NCI-H1105 (cell line): ENCODE data around the gene SYNGR2.

Experiments
- DNase-seq: peaks from one replicate; lab custom pipeline; 2025; lab: John Stamatoyannopoulos, UW

The SYNGR2 gene

GRCh38 chr17:78168242-78168902 lies at the start of gene SYNGR2:
Gene SYNGR2, plus strand, starts transcription at chr17:78168581. Its CDS starts 36 bp downstream, at chr17:78168617.
- DNase-seq = peak; percentile 76

GRCh38 chr17:78118801-78119241 lies 49.6 kb upstream of the SYNGR2 start:
- no peak for DNase-seq

GRCh38 chr17:78120537-78120936 lies 47.8 kb upstream of the SYNGR2 start:
- no peak for DNase-seq

GRCh38 chr17:78120971-78121800 lies 47.2 kb upstream of the SYNGR2 start:
- no peak for DNase-seq

DNA sequence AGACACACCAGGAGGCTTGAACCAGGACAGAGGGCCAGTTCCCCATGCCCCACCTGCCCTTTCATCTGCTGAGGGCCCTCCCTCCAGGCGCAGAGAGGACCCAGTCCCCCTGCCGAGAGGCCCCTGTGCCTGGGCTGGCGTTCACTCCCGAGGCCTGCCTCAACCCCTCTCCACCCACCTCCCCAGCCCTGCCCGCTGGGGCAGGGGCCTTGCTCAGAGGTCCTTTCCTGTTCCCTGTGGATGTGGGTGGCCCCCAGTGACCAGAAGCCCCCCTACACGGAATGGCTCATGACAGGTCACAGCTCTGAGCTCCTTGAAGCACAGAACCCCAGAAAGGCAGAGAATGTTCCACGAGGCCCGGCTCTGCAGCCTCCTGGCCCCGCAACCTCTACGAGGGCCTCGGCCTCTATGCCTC lies 46.6 kb upstream of the SYNGR2 start:
- no peak for DNase-seq

- DNase-seq = no peak
These were observed 46.0 kb upstream of the SYNGR2 start for GRCh38 chr17:78122216-78122930.

- no peak for DNase-seq
These were observed 45.5 kb upstream of the SYNGR2 start for GRCh38 chr17:78122931-78123249.

DNA sequence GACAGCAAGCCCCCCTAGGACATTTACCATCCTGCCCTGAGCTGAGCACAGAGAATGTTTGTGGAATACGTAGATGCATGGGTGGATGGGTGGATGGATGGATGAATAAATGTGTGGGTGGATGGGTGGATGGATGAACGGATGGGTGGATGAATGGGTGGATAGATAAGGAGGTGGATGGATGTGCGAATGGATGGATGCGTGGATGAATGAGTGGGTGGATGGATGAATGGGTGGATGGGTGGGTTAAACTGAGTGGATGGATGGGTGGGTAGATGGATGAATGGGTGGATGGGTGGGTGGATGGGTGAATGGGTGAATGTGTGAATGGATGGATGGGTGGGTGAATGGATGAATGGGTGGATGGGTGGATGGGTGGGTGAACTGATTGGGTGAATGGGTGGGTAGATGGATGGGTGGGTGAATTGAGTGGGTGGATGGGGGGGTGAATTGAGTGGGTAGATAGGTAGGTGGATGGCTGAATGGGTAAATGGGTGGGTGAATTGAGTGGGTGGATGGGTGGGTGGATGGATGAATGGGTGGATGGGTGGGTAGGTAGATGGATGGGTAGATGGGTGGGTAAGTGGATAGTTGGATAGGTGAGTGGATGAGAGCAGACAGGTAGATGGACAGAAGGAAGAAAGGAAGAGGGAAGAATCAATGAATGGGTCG lies 45.0 kb upstream of the SYNGR2 start:
- no peak for DNase-seq

- DNase-seq = no peak
These were observed 44.1 kb upstream of the SYNGR2 start for GRCh38 chr17:78124081-78124835.

- DNase-seq = no peak
These were observed 43.6 kb upstream of the SYNGR2 start for GRCh38 chr17:78124836-78125137.

GRCh38 chr17:78125138-78125913 lies 43.1 kb upstream of the SYNGR2 start:
- DNase-seq = no peak

- no peak for DNase-seq
These were observed 42.1 kb upstream of the SYNGR2 start for GRCh38 chr17:78125976-78126894.

GRCh38 chr17:78126895-78127238 lies 41.5 kb upstream of the SYNGR2 start:
- no peak for DNase-seq

GRCh38 chr17:78127239-78127887 lies 41.0 kb upstream of the SYNGR2 start:
- no peak for DNase-seq

DNA sequence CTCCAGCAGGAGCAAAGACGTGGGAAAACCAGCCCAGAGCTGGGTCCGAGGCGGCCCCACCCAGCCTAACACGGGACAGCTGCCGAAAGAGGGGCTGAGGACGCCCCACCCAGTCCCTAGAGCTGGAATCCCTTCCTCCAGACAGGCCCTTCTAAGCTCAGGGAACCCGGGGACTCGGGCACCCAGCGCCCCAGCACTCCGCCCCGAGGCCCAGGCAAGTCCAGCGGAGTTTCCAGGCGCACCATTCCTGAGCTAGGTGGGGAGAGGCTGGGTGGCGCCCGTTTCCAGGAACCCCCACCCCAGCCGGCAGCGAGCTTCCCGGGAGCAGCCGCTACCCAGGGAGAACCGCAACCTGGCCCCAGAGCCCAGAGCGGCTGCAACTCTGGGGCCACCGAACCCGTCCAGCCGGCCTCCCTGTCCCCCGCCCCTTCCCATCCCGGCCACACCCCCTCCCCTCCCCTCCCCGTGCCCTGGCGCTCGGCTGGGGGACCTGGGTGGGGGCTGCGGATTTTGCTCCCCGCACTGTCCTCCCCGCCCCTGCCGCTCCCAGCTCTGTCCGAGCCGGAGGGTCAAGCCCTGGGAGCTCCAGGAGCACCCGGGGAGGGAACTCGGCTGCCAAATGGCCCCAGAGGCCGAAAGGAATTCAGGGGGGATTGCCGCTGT lies 40.4 kb upstream of the SYNGR2 start:
- DNase-seq = no peak

DNA sequence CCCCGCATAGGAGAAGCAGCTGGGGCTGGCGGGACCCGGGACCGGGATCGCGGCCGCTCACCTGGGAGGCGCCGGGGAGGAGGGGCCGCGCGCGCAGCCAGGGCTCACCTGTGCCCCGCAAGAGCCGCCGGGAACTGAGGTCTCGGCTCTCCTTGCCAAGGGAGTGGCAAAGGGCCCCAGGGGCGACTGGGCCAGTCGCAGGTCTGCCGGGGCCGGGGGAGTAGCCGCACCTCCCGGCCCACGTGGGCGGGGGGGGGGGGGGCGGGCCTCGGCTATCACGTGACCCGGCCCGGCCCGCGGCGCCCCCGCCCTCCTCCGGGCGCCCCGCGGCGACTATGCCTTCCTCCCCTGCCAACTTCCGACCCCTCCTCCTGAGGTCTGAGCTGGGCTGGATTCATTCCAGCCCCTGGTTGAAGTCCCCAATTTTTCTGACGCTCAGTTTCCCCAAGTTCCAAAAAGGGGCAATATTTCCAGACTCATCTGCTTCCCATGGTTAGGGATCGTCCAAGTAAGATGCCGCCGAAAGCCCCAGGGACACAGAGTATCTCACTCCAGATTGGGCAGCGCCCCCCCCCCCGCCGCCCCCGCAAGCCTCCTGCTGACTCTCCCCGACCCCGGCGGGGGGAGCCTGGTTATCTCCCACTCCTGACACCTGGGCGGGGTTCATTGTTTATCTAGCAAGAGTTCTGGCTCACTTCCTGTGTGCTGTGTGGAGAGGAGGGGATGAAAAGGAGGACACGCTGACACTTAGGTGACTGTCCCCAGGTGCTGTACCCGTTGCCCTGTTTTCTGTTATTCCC lies 39.6 kb upstream of the SYNGR2 start, which contains the start of gene TMC6:
TMC6 (minus strand) TSS at position 205 of the 800 bp plus-strand sequence. CDS start 1,923 bp downstream, outside the sequence.
- DNase-seq = peak; percentile 64

DNA sequence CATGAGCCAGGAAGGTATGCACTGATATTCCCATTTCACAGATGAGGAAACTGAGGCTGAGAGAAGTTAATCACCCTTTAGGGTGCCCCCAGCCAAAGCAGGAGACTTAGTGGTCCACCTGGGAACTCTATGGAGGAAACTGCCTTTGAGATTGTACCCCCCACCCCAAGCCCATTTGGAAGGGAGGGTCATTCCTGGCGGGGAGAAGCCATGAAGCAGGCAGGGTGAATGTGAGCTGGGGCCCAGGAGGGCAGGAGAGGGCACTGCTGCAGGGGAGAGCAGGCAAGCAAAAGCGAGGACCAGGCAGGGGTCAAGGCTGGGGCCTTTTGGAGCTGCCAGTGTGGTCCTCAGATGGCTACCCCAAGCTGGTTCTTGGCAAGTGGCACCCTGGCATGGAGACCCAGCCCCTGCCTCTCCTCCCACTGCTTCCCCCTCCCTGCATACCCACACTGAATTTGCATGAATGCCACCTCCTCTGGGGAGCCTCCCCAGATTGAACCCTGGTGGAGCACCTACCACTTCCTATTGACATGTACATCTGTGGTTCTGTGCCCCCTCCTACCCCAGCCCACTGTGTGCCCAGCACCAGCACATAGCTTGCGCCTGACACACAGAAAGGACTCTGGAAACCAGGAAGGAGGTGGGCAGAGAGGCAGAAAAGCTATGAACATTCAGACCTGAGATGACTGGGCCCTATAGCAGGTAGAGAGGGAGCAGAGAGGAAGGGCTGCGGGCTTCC lies 38.9 kb upstream of the SYNGR2 start:
- no peak for DNase-seq
